Activated CD8-positive, alpha-beta memory T cell treated with anti-CD3 and anti-CD28 coated beads for 24 hours (primary cell): ENCODE measurements around the gene RBBP6.
"Not testable (repeated sequence)": the region's sequence is repeated elsewhere in the genome, so short reads cannot be mapped to it uniquely, and the experiment has no call there.

ENCODE experiments used
- DNase-seq: peaks from one replicate; pipeline ENCODE4 v3.0.0-alpha.2; 2020

The RBBP6 gene

GRCh38 chr16:24573141-24573540 lies 33.8 kb downstream of the RBBP6 start:
- no peak for DNase-seq

GRCh38 chr16:24574515-24575485 lies 35.4 kb downstream of the RBBP6 start:
- DNase-seq = not testable (repeated sequence)

DNA sequence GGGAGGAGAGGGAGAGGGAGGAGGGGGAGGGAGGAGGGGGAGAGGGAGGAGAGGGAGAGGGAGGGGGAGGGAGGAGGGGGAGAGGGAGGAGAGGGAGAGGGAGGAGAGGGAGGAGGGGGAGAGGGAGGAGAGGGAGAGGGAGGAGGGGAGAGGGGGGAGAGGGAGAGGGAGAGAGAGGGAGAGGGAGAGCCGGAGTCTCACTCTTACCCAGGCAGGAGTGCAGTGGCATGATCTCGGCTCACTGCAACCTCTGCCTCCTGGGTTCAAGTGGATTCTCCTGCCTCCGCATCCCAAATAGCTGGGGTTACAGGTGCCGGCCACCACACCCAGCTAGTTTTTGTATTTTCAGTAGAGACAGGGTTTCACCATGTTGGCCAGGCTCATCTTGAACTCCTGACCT lies 36.4 kb downstream of the RBBP6 start:
- not testable (repeated sequence) for DNase-seq

GRCh38 chr16:24577167-24577566 lies 37.8 kb downstream of the RBBP6 start:
- DNase-seq = no peak

- DNase-seq = no peak
Observed at GRCh38 chr16:24580665-24581064, 41.3 kb downstream of the RBBP6 start.

- DNase-seq = no peak
Observed at GRCh38 chr16:24583494-24583893, 44.1 kb downstream of the RBBP6 start.

DNA sequence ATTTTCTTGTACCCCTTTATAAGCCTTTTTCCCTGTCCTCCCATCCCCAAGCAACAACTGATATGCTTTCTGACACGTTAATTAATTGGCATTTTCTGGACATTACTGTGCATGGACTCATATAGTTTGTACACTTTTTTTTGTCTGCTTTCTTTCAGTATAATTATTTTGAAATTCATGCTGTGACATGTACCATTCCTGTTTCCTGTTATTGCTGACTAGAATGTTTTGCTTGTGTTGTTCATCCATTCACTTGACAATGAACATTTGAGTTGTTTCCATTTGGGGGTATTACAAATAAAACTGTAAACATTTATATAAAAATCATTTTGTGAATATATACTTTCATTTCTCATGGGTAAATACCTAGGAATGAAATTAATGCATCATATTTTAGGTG lies 50.6 kb downstream of the RBBP6 start:
- DNase-seq = no peak

DNA sequence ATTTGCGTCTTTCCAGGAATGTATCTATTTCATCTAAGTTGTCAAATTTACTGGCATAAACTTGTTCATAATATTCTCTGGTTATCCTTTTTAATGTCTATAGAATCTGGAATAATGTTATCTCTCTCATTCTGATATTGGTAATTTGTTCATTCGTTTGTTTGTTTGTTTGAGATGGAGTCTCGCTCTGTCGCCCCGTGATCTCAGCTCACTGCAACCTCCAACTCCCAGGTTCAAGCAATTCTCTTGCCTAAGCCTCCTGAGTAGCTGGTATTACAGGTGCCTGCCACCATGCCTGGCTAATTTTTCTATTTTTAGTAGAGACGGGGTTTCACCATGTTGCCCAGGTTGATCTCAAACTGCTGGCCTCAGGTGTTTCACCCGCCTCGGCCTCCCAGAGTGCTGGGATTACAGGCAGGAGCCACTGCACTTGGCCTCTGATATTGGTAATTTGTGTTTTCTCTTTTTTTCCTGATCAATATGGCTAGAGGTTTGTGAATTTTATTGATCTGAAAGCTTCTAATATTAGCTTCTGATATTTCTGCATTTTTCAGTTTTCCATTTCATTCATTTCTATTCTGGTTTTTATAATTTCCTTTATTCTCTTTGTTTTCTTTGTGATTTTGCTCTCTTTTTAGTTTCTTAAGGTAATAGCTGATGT lies 59.5 kb downstream of the RBBP6 start:
- DNase-seq = no peak

GRCh38 chr16:24609417-24609739 lies 70.0 kb downstream of the RBBP6 start:
- DNase-seq = no peak

- peak; percentile 58 for DNase-seq
Observed at GRCh38 chr16:24609740-24610415, 70.5 kb downstream of the RBBP6 start.

DNA sequence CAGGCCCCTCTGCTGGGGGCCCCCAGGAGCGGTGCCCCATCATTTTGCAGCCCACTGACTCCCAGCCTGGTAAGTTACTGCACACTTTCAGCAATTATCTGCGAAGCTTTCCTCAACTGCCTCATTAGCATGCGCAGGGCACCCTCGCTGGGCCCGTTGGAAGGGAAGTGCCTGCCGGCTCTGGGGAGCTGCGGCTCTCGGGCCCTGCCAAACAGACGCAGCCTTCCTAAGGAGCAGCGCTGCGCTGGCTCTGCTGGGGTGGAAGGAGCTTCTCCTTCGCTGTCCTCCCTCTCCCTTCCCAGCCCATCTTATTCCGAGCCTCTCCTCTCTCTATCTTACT lies 71.0 kb downstream of the RBBP6 start:
- peak; percentile 59 for DNase-seq

- DNase-seq = no peak
Observed at GRCh38 chr16:24611310-24611709, 71.9 kb downstream of the RBBP6 start.

DNA sequence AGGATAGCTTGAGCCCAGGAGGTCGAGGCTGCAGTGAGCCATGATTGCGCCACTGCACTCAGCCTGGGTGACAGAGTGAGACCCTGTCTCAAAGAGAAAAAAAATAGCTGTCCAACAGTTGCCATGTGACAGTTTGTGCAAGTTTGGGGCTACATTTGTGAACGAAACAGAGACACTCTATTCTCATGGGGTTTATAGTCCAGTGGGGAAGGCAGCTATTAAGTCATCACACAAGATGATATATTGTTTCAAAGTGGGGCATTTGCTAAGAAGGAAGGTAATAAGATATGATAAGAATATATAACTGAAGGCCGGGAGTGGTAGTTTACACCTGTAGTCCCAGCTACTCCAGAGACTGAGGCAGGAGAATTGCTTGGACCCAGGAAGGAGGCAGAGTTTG lies 73.3 kb downstream of the RBBP6 start:
- DNase-seq = no peak

GRCh38 chr16:24613267-24613666 lies 73.9 kb downstream of the RBBP6 start:
- DNase-seq = not testable (repeated sequence)

DNA sequence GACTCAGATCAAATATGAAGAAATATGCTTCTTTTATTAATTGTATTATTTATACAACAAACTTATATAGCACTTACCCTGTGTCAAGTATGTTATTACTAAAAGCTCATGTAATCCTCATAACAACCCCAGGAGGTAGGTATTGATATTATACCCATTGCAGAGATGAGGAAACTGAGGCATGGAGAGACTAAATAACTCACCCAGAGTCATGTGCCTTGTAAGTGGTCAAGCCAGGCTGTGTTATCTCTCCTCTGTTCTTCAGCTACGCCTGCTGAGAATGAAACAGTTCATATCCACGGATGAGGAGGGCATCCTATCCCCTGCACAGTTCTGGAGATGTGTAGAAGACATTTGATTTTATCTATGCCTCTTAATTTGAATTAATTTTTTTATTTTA lies 78.1 kb downstream of the RBBP6 start:
- DNase-seq = no peak
